Suprapubic skin (tissue), 4 donors: ENCODE data around the gene CFAP65.

Source experiments
- EP300 ChIP-seq: sonication (generic); formaldehyde crosslinking; IDR thresholded peaks from one replicate; pipeline ENCODE4 v1.6.1; 2017; ENCODE audit warnings: antibody characterized with exemption
- POLR2A ChIP-seq, 2 donors: fragments of 450-650 bp; IDR thresholded peaks; one replicate each; pipeline ENCODE4 v1.6.1; 2017; ENCODE audit warnings: antibody characterized with exemption in 2 of 2, mild to moderate bottlenecking in 2 of 2, moderate library complexity in 2 of 2
- POLR2AphosphoS5 ChIP-seq, 3 donors: sonication (generic); formaldehyde crosslinking; IDR thresholded peaks; one replicate each; pipeline ENCODE4 v1.6.1; 2017; ENCODE audit warnings: antibody characterized with exemption in 3 of 3
- TF ChIP-seq, protein P1 (sequence below), 2 donors: fragments of 200-600 bp in 1 of 2; fragments of 450-650 bp in 1 of 2; sonication (generic) in 1 of 2; IDR thresholded peaks; one replicate each; pipeline ENCODE4 v1.5.1; 2016 to 2019; ENCODE audit warnings: antibody characterized with exemption in 2 of 2, mild to moderate bottlenecking in 1 of 2, moderate library complexity in 1 of 2

DNA sequence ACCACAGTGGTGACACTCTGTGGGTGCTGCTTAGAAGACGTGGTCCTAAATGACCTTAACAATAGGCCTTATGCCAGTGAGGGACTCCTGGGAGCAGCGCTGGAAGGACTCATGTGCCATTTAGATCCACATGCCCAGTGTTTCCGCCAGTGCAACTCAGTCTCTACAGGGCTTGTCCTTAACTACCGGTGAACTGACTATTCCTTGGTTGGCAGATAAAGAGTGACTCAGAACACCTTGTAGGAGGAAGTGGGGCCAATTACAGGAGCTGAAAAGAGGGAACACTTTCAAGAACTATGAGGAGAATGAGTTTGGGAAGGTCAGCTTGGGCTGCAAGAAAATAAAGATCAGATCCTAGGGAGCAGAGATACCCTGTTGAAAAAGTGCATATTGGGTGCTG is 83.6 kb downstream of the CFAP65 start:
- TF ChIP-seq, protein P1, sequence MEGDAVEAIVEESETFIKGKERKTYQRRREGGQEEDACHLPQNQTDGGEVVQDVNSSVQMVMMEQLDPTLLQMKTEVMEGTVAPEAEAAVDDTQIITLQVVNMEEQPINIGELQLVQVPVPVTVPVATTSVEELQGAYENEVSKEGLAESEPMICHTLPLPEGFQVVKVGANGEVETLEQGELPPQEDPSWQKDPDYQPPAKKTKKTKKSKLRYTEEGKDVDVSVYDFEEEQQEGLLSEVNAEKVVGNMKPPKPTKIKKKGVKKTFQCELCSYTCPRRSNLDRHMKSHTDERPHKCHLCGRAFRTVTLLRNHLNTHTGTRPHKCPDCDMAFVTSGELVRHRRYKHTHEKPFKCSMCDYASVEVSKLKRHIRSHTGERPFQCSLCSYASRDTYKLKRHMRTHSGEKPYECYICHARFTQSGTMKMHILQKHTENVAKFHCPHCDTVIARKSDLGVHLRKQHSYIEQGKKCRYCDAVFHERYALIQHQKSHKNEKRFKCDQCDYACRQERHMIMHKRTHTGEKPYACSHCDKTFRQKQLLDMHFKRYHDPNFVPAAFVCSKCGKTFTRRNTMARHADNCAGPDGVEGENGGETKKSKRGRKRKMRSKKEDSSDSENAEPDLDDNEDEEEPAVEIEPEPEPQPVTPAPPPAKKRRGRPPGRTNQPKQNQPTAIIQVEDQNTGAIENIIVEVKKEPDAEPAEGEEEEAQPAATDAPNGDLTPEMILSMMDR (IDR thresholded peaks at IDR 0.05), result no peak
- TF ChIP-seq POLR2A (IDR thresholded peaks at IDR 0.05), result no peak
- TF ChIP-seq EP300, result no peak
- TF ChIP-seq POLR2AphosphoS5 (IDR thresholded peaks at IDR 0.05), result no peak
